Occipital lobe (tissue), 2 donors: ENCODE results near the gene HEXD. TPM values are rescaled to one million over a fixed set of nuclear protein-coding genes. Genes with fewer than 3 reads are reported as not detected.
"Not testable (repeated sequence)": the region's sequence is repeated elsewhere in the genome, so short reads cannot be mapped to it uniquely, and the experiment has no call there.

Experiments used
- DNase-seq: peaks from one replicate; lab custom pipeline; 2025; lab: John Stamatoyannopoulos, UW
- total RNA-seq: library from RNA; depleted of rRNA; stranded (reverse); fragments of >200 nt; gene quantifications from one replicate; pipeline ENCODE4 v1.2.3, GENCODE V29; 2014

HEXD gene
- total RNA-seq = 20.6 TPM

- peak; percentile 87 for DNase-seq
Measured at GRCh38 chr17:82418001-82418986, at the start of gene HEXD, which contains the start of gene OGFOD3. Gene HEXD (plus strand): TSS chr17:82418347. CDS start chr17:82419800, 1,453 bp downstream. Gene OGFOD3 (minus strand): TSS chr17:82418586. CDS start chr17:82418485, 101 bp downstream.

DNA sequence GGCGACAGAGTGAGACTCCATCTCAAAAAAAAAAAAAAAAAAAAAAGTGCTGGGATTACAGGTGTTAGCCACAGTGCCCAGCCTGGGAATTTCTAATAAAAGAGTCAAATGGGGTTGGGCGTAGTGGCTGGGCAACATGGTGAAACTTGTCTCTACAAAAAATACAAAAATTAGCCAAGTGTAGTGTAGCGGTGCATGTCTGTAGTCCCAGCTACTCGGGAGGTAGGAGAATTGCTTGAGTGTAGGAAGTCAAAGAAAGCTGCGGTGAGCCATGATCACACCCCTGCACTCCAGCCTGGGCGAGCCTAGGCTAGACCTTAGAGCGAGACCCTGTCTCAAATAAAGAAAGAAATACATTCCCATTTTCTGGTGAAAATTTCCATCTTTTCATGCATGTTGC lies 48.9 kb upstream of the HEXD start:
- no peak for DNase-seq

GRCh38 chr17:82370471-82371332 lies 47.4 kb upstream of the HEXD start:
- no peak for DNase-seq

GRCh38 chr17:82371333-82372248 lies 46.6 kb upstream of the HEXD start, which contains the start of gene UTS2R:
Gene UTS2R (plus strand): TSS chr17:82371765. CDS start chr17:82374325, 2,560 bp downstream.
- DNase-seq = no peak

DNA sequence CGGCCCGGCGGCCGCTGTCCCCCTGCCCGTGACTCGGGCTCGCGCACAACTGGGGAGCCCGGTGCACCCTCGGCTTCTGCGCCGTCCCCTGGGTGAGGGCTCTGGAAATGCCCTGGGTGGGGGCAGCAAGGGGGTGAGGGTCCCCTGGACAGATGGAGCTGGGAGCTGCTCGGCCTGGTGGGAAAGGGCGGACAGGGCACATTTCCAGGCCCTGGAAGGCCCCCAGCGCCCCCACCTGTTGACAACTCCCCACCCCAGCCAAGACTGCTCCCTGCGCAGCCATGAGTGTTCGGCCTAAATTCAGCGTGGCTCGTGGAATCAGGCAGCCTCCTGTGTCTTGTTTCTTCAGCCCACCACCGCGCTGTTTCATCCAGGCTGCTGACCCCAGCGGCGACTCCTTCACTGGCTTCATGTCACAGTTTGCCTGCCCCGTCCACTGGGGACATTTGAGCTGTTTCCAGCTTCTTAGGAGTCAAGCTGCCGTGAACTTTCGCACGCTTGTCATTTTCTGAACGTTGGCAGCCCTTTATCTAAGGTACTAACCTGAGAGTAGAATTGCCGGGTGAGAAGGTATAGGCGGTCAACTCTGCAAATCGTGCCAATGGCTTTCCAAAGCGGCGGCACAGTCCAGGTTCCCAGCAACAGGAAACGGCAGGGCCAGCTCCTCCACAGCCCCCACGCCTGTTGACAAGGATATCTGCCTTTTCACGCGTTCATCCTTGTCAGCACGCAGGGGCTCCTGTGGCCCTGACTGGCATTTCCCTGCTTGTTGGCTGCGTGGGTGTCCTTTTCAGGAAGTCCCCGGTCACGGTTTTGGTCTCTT lies 45.7 kb upstream of the HEXD start:
- no peak for DNase-seq

DNA sequence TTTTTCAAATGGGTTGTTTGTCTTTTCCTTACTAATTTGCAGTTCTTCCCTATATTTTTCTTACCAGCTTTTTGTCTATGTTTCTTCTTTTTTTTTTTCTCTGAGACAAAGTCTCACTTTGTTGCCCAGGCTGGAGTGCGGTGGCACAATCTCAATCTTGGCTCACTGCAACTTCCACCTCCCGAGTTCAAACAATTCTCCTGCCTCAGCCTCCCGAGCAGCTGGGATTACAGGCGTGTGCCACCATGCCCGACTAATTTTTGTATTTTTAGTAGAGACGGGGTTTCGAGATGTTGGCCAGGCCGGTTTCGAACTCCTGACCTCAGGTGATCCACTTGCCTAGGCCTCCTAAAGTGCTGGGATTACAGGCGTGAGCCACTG lies 45.1 kb upstream of the HEXD start:
- DNase-seq = not testable (repeated sequence)

- no peak for DNase-seq
Measured at GRCh38 chr17:82373731-82374625, 44.2 kb upstream of the HEXD start.

DNA sequence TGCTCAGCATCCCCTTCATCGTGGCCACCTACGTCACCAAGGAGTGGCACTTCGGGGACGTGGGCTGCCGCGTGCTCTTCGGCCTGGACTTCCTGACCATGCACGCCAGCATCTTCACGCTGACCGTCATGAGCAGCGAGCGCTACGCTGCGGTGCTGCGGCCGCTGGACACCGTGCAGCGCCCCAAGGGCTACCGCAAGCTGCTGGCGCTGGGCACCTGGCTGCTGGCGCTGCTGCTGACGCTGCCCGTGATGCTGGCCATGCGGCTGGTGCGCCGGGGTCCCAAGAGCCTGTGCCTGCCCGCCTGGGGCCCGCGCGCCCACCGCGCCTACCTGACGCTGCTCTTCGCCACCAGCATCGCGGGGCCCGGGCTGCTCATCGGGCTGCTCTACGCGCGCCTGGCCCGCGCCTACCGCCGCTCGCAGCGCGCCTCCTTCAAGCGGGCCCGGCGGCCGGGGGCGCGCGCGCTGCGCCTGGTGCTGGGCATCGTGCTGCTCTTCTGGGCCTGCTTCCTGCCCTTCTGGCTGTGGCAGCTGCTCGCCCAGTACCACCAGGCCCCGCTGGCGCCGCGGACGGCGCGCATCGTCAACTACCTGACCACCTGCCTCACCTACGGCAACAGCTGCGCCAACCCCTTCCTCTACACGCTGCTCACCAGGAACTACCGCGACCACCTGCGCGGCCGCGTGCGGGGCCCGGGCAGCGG lies 43.4 kb upstream of the HEXD start:
- no peak for DNase-seq

DNA sequence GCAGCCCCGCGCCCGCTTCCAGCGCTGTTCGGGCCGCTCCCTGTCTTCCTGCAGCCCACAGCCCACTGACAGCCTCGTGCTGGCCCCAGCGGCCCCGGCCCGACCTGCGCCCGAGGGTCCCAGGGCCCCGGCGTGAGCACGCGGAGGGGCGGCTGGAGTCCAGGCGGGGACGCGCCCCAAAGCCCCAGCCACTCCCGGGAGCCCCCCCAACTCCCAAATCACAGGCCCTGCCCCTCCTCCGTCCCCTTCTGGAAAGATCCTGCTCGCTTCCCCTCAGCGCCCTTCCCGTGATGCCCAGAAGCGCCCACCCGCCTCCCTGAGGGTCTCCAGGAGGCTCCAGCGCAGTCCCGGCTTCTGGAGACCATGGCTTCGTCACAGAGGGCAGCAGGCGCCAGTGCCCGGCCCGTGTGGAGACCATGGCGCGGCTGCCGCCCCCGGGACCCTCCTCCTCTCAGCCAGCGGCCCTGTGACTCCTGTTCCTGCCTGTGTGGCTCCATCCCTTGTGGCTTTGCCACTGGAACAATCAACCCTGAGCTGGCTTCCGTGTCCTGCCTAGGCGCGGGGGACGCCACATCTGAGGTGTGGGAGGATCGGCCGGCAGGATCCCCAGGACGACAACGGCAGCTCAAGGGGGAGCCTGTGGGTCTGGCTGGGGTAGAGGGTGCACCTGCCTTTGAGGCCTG lies 42.6 kb upstream of the HEXD start:
- no peak for DNase-seq

DNA sequence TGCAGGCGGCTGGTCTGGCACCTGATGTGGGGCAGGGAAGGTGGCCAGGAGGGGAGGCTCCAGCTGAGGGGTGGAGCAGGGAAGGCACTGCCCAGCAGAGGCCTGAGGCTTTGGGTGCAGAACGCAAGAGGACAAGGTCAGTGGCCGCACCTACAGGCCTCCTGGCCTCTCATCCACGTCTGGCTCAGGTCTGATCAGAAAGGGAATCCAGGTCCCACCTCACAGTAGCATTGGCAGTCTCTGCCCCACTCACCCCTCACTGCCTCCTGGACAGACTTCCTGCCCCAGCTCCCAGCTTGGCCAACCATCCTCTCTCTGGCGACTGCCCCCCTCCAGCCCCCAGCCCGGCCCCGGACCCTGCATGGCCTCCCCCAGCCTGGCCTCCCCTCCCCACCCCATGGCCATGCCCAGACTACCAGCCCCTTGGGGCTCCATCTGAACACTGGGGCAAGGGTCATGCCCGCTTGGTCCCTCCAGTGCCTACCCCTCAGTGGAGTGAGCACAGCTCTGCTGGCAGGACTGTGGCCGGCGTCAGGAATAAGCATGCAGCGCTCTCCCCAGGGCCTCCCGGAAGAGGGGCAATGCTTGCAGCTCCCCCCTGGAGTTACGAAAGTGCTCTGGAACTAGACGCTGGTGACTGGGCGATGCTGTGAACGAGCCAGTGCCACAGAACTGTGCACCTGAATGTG lies 42.0 kb upstream of the HEXD start:
- DNase-seq = no peak

DNA sequence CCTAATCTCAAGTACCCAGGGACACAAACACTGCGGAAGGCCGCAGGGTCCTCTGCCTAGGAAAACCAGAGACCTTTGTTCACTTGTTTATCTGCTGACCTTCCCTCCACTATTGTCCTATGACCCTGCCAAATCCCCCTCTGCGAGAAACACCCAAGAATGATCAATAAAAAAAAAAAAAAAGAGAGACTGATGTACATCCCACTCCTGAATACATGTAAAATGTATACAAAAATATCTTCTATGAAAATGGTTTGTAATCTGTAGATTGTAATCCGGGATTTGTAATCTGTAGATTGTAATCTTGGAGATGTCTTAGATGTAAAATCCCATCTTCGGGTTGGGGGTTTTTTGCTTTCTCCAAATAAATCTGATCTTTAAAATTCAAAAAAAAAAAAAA lies 40.9 kb upstream of the HEXD start:
- not testable (repeated sequence) for DNase-seq

DNA sequence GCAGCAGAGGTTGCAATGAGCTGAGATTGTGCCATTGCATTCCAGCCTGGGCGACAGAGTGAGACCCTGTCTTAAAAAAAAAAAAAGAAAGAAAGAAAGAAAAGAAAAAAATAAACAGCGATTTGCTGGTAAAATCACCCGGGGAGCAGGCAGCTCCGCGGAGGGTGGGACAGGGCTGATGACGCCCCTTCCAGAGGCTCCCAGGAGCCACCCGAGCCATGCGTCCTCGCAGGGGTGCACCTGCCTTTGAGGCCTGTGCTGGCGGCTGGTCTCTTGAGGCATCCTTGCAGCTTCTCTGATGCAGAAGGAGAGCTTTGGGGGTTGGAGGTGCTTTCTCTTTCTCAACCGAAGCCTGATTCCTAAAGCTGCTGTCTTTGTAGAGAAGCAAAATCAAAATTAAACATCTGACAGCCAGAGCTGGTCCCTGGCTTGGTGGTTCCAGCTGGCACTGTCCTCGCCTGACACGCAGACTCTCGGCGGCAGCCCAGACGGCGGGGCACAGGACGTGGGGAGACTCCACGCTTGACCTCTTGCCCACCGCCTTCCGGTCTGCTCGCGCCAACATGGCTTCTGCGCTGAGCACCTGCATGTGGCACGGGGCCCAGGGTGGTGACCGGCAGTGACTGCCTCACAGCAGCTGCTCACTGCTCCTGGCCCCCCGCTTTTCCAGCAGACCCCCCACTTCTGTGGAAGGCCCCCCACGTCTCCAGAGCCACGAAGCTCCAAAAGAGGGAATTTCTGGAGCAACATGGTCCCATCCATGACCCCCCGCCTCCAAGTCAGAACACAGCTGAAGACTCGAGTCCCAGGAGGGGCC lies 40.0 kb upstream of the HEXD start:
- no peak for DNase-seq

- DNase-seq = no peak
Measured at GRCh38 chr17:82378741-82379021, 39.5 kb upstream of the HEXD start.

GRCh38 chr17:82380860-82381702 lies 37.1 kb upstream of the HEXD start:
- no peak for DNase-seq

- not testable (repeated sequence) for DNase-seq
Measured at GRCh38 chr17:82381703-82382009, 36.5 kb upstream of the HEXD start.
